Heart left ventricle (tissue), 13 donors: ENCODE results near the gene NUP88.

Experiments used
- CTCF ChIP-seq, 12 donors: fragments of 200-600 bp; sonication (generic) in 4 of 12; IDR thresholded peaks; one replicate each; pipeline versions ENCODE4 v1.5.0 to v1.8.0; 2018 to 2022; ENCODE audit warnings: antibody characterized with exemption in 12 of 12, mild to moderate bottlenecking in 5 of 12
- POLR2A ChIP-seq, 2 donors: fragments of 450-650 bp; IDR thresholded peaks; one replicate each; pipeline ENCODE4 v1.6.1; 2017; ENCODE audit warnings: antibody characterized with exemption in 2 of 2, mild to moderate bottlenecking in 2 of 2, moderate library complexity in 2 of 2
- donor health status: ischemic (EF 13 %, LVEDD 7.1; RV severe dilation, severe dysfunction).
- donor health status: DM: no; HTN: yes; CAD: no.
- donor health status: DM: no; HTN: no; CAD: no.
- donor health status: ischemic (EF 25% LVEDD 6.9; RV normal size, moderate dysfunction).
- donor health status: ischemic (EF 25% LVEDD 5.7; RV mildly dilated, moderate dysfunction).
- donor health status: ischemic (EF 35%, LVEDD 5.7; RV mildly dilated, moderate dysfunction).
- donor health status: nonischemic (EF 11% LVEDD 7.7; RV severe dilation, severe dysfunction).
- donor health status: DM: yes; HTN: yes; CAD: no.
- donor health status: PGD.
- donor health status: ischemic (EF 29% LVEDD 5.4; RV normal size, mild dysfunction).
- donor health status: nonischemic (EF 23%, LVEDD 6.1; RV moderate dilation, normal function).

GRCh38 chr17:5380491-5381135 is 38.8 kb downstream of the NUP88 start:
- TF ChIP-seq CTCF (IDR thresholded peaks at IDR 0.05) (no peak), POLR2A (IDR thresholded peaks at IDR 0.05) (no peak)
